BJ (cell line): ENCODE results near the gene SERPINA9. TPM values are rescaled to one million over a fixed set of nuclear protein-coding genes. Genes with fewer than 3 reads are reported as not detected.

Experiments
- CTCF ChIA-PET: fragments of 350-600 bp; formaldehyde crosslinking; extraction: SDS; loops from one replicate; lab custom pipeline; 2021; ENCODE audit warnings: antibody characterized with exemption, inconsistent platforms; lab: Yijun Ruan, JAX
- POLR2A ChIA-PET: fragments of 300-600 bp; sonication (Branson Sonifier 250); formaldehyde crosslinking; extraction: SDS; loops from one replicate; lab custom pipeline; 2021; ENCODE audit warnings: antibody characterized with exemption; lab: Charles Lee
- DNase-seq: peaks from one replicate; pipeline ENCODE4 v3.0.0-alpha.2; 2011; ENCODE audit warnings: low read depth
- H3K27me3 ChIP-seq: 2 replicates; pipeline ENCODE4 v1.6.0; 2011; ENCODE audit warnings: low read length; ENCODE audit not compliant: control insufficient read depth, insufficient read depth
- H3K36me3 ChIP-seq: 2 replicates; pipeline ENCODE4 v1.5.1; 2011; ENCODE audit warnings: low read length; ENCODE audit not compliant: control insufficient read depth, insufficient read depth
- H3K4me3 ChIP-seq: 2 replicates; pipeline ENCODE4 v1.5.1; 2011; ENCODE audit warnings: low read depth, mild to moderate bottlenecking, control low read depth, low read length
- CTCF ChIP-seq: IDR thresholded peaks from 2 replicates; pipeline ENCODE4 v1.5.1; 2011; ENCODE audit warnings: low read depth, mild to moderate bottlenecking, control low read depth, inconsistent platforms, low read length, moderate library complexity; ENCODE audit not compliant: insufficient read depth
- polyA plus RNA-seq: library from polyadenylated mRNA; depleted of rRNA; stranded (reverse); fragments of >200 nt; gene quantifications from 2 replicates; pipeline ENCODE4 v1.2.3, GENCODE V29; 2011

SERPINA9 gene
- polyA plus RNA-seq, 1 experiment: 0.12 TPM

GRCh38 chr14:94451826-94452225 lies 24.2 kb downstream of the SERPINA9 start:
- Histone ChIP-seq H3K27me3 (no peaks in the 10 kb centered on the region), H3K4me3 (no peak overlapping the region), H3K36me3 (no peaks in the 10 kb centered on the region)
- CTCF ChIA-PET: no interaction called here
- POLR2A ChIA-PET: no interaction called here
- no peak for DNase-seq
- no peak for TF ChIP-seq CTCF

DNA sequence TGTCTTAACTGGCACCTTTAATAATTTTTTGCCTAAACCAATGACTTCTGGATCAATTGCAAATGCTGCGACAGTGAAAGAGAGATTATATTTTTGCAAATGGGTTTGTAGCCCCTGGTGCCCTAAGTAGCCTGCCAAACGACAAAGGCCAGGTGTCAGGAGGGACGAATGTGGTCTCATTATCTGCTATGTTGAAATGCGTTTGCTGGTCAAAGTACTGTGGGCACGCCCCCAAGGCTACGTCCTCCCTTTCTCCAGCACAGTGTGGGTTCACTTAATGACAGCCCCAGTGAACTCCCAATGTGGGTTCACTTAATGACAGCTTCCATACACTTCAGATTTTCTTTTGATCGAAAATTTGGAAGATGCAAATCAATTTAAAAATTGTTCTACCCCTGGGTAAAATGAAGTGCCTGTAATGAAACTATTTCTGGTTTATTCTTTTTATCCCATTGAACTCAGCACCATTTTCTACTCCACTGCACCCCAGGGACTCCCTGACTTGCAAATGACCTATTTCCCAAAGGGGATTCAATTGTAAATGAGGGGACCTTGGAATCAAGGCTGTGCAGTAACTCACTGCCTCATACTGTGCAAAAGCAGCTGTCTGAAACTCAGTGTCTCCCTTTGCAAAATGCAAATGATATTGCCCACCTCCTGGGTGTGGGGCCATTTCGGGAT lies 24.8 kb downstream of the SERPINA9 start:
- ChIA-PET CTCF (interaction anchor here (1.4 kb wide), 1 partner anchor 35 kb away, joined by 3 read pairs; no protein-coding TSS in a partner anchor), POLR2A (no interaction called here)
- Histone ChIP-seq H3K27me3 (no peaks in the 10 kb centered on the region), H3K36me3 (no peaks in the 10 kb centered on the region), H3K4me3 (no peak overlapping the region)
- no peak for DNase-seq
- no peak for TF ChIP-seq CTCF

DNA sequence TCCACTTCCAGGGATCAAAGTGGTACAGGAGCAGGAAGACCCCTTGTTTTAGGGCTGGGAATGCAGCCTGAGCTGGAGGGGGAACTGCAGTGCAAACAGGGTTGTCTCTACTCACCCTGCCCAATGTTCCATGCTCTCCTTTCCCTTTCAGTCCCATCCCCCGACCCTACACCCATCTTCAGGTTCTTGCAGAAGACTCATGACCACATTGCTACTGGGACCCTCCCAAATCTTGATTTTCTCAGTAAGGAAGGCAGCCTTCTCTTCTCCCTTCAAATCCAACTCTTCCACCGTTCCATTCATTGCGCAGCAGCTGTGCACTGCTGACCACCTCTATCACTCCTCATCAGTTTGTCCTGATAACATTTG lies 25.3 kb downstream of the SERPINA9 start:
- no peak for TF ChIP-seq CTCF
- DNase-seq: no peak
- Histone ChIP-seq H3K4me3 (no peak overlapping the region), H3K27me3 (no peaks in the 10 kb centered on the region), H3K36me3 (no peaks in the 10 kb centered on the region)
- CTCF ChIA-PET: interaction anchor here (1.4 kb wide), 1 partner anchor 36 kb away, joined by 3 read pairs; no protein-coding TSS in a partner anchor
- POLR2A ChIA-PET: no interaction called here

GRCh38 chr14:94449930-94450329 lies 26.1 kb downstream of the SERPINA9 start:
- CTCF ChIA-PET: interaction anchor here (1.4 kb wide), 1 partner anchor 36 kb away, joined by 3 read pairs; no protein-coding TSS in a partner anchor

More at GRCh38 chr14:94449930-94450329, 26.1 kb downstream of the SERPINA9 start:
- no peak for TF ChIP-seq CTCF
- Histone ChIP-seq H3K27me3 (no peaks in the 10 kb centered on the region), H3K4me3 (no peak overlapping the region), H3K36me3 (no peaks in the 10 kb centered on the region)
- DNase-seq: no peak
- POLR2A ChIA-PET: no interaction called here
